Neural crest cell (in vitro differentiated cells): ENCODE measurements around the gene BSN. TPM values are rescaled to one million over a fixed set of nuclear protein-coding genes. Genes with fewer than 3 reads are reported as not detected.

Experiments
- DNase-seq: peaks from one replicate; pipeline ENCODE4 v3.0.0; 2021; ENCODE audit warnings: low read depth, mixed read lengths, low spot score
- H3K27ac Mint-ChIP-seq: one replicate; pipeline ENCODE4 v1.8.0; 2021; ENCODE audit warnings: mild to moderate bottlenecking, mixed read lengths; ENCODE audit not compliant: unreplicated experiment
- H3K27me3 Mint-ChIP-seq: 2 replicates; pipeline ENCODE4 v1.8.0; 2021; ENCODE audit warnings: low read depth, mild to moderate bottlenecking, mixed read lengths
- H3K36me3 Mint-ChIP-seq: 2 replicates; pipeline ENCODE4 v1.8.0; 2021; ENCODE audit warnings: low read depth, mild to moderate bottlenecking, mixed read lengths
- H3K4me1 Mint-ChIP-seq: 2 replicates; pipeline ENCODE4 v1.8.0; 2021; ENCODE audit warnings: mixed read lengths
- H3K4me3 Mint-ChIP-seq: one replicate; pipeline ENCODE4 v1.8.0; 2021; ENCODE audit warnings: mild to moderate bottlenecking, mixed read lengths
- H3K9me3 Mint-ChIP-seq: 2 replicates; pipeline ENCODE4 v1.8.0; 2021; ENCODE audit warnings: mixed read lengths
- total RNA-seq: library from RNA; stranded (reverse); gene quantifications from 2 replicates; pipeline ENCODE4 v1.2.1, GENCODE V29; 2021
- TF ChIP-seq, protein P1 (sequence below): fragments of 200-600 bp; sonication (generic); conservative IDR thresholded peaks from 2 replicates; pipeline ENCODE4 v1.5.0; 2021; ENCODE audit warnings: antibody characterized with exemption, mild to moderate bottlenecking

The BSN gene
- total RNA-seq, 1 donor from 2014 or later = 6.5 TPM

DNA sequence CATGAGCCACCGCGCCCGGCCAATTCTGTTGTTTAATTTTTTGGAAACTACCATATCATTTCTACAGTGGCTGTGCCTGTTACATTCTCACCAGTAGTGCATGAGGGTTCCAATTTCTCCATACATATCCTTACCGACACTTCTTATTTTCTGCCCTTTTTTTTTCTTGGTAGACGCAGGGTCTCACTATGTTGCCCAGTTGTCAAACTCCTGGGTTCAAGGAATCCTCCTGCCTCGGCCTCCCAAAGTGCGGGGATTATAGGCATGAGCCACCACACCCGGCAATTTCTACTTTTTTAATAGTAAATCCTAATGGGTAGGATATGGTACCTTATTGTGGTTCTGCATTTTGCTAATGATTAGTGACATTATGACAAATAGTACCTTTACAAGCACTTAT is 155.6 kb downstream of the BSN start:
- H3K9me3 Mint-ChIP-seq = no peaks in the 10 kb centered on the region

DNA sequence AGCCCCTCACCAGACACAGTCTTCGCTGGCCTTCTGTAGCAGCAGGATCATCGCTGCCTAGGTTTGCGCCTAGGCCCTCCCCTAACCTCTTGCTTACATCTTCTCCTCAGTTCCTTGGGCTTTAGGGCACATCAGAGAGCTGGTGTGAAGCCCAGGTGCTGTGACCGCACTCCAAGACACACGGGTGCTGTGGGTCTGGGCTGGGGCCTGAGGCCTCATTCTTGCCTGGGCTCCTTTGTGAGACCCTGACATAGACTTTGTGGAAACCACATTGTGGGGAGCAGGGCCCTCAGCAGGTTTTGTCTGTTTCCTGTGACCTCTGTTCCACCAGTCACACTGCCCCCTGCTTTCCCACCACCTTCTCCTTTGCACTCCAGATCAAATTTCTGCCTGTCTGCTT is 157.2 kb downstream of the BSN start:
- TF ChIP-seq, protein P1, sequence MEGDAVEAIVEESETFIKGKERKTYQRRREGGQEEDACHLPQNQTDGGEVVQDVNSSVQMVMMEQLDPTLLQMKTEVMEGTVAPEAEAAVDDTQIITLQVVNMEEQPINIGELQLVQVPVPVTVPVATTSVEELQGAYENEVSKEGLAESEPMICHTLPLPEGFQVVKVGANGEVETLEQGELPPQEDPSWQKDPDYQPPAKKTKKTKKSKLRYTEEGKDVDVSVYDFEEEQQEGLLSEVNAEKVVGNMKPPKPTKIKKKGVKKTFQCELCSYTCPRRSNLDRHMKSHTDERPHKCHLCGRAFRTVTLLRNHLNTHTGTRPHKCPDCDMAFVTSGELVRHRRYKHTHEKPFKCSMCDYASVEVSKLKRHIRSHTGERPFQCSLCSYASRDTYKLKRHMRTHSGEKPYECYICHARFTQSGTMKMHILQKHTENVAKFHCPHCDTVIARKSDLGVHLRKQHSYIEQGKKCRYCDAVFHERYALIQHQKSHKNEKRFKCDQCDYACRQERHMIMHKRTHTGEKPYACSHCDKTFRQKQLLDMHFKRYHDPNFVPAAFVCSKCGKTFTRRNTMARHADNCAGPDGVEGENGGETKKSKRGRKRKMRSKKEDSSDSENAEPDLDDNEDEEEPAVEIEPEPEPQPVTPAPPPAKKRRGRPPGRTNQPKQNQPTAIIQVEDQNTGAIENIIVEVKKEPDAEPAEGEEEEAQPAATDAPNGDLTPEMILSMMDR = no peak
- peak overlapping the region; percentile 48 for H3K27ac Mint-ChIP-seq
- no peaks in the 10 kb centered on the region for H3K9me3 Mint-ChIP-seq
- peaks cover 2% of the 10 kb centered on the region for H3K27me3 Mint-ChIP-seq
- no peaks in the 10 kb centered on the region for H3K4me1 Mint-ChIP-seq
- H3K36me3 Mint-ChIP-seq = no peaks in the 10 kb centered on the region
- no peak for DNase-seq
- no peak overlapping the region for H3K4me3 Mint-ChIP-seq

More for the DNA sequence above, 155.6 kb downstream of the BSN start:
- Mint-ChIP-seq H3K36me3 (no peaks in the 10 kb centered on the region), H3K4me3 (no peak overlapping the region), H3K27ac (no peak overlapping the region), H3K27me3 (peaks cover 2% of the 10 kb centered on the region), H3K4me1 (no peaks in the 10 kb centered on the region)
- no peak for DNase-seq
- TF ChIP-seq, protein P1 = no peak

- H3K4me1 Mint-ChIP-seq = no peaks in the 10 kb centered on the region
These were observed 157.9 kb downstream of the BSN start for GRCh38 chr3:49712166-49712565.

GRCh38 chr3:49712631-49713317 is 158.5 kb downstream of the BSN start:
- Mint-ChIP-seq H3K9me3 (no peaks in the 10 kb centered on the region), H3K4me3 (no peak overlapping the region), H3K36me3 (no peaks in the 10 kb centered on the region), H3K27ac (no peak overlapping the region), H3K4me1 (no peaks in the 10 kb centered on the region), H3K27me3 (peaks cover 2% of the 10 kb centered on the region)
- TF ChIP-seq, protein P1 = no peak
- DNase-seq = no peak

More at GRCh38 chr3:49712166-49712565, 157.9 kb downstream of the BSN start:
- Mint-ChIP-seq H3K9me3 (no peaks in the 10 kb centered on the region), H3K27me3 (peaks cover 2% of the 10 kb centered on the region), H3K27ac (no peak overlapping the region), H3K36me3 (no peaks in the 10 kb centered on the region), H3K4me3 (no peak overlapping the region)
- TF ChIP-seq, protein P1 = no peak
- DNase-seq = no peak

DNA sequence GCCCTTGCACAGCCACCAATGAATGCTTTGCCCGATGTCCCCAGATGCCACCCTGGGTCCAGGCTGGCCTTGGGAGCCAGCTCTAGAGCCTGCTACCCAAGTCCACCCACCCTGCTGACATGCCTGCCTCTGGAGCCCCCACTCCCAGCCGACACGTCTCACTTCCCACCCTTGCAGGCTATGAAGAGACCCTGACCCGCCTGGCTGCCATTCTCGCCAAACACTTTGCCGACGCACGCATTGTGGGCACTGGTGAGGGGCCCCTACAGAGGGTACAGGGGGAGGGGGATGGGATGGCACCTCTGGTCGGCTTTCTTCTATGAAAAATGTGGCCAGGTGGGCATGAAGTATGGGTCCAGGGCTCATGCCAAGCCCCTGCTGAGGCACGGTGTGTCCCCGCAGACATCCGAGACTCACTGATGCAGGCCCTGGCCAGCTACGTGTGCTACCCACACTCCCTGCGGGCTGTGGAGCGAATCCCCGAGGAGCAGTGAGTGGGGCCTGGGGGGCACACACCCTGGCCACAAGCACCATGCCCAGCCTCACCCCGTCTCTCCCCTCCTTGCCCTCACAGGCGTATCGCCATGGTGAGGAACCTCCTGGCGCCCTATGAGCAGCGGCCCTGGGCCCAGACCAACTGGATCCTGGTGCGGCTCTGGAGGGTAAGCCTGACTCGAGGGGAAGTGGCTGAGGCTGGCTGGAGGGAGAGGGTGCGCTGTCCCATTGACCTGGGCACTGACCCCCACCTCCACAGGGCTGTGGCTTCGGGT is 159.2 kb downstream of the BSN start:
- Mint-ChIP-seq H3K27me3 (peaks cover 2% of the 10 kb centered on the region), H3K27ac (no peak overlapping the region), H3K9me3 (no peaks in the 10 kb centered on the region), H3K4me3 (no peak overlapping the region), H3K36me3 (no peaks in the 10 kb centered on the region), H3K4me1 (peaks cover 2% of the 10 kb centered on the region)
- DNase-seq = no peak
- TF ChIP-seq, protein P1 = no peak
